Right atrium auricular region (tissue), 2 donors: ENCODE measurements around the gene RPH3AL. TPM values are rescaled to one million over a fixed set of nuclear protein-coding genes. Genes with fewer than 3 reads are reported as not detected.

Source experiments
- DNase-seq: peaks from one replicate; pipeline ENCODE4 v3.0.0-alpha.2; 2019; ENCODE audit warnings: low spot score
- H3K27ac ChIP-seq, 2 donors: fragments of 200-600 bp; sonication (generic); 1 replicate in 1 of 2; 2 replicates in 1 of 2; pipeline ENCODE4 v1.5.1; 2016 to 2019
- H3K27me3 ChIP-seq, 2 donors: fragments of 200-600 bp; sonication (generic); one replicate each; pipeline versions ENCODE4 v1.5.1 to v1.6.0; 2017 to 2019
- H3K36me3 ChIP-seq: fragments of 200-600 bp; sonication (generic); one replicate; pipeline ENCODE4 v1.5.1; 2016
- H3K4me1 ChIP-seq, 2 donors: fragments of 200-600 bp; sonication (generic); one replicate each; pipeline versions ENCODE4 v1.5.1 to v1.6.0; 2017 to 2019
- H3K4me3 ChIP-seq, 2 donors: fragments of 200-600 bp; sonication (generic); 1 replicate in 1 of 2; 2 replicates in 1 of 2; pipeline ENCODE4 v1.5.1; 2017 to 2019; ENCODE audit warnings: mild to moderate bottlenecking in 1 of 2, moderate library complexity in 1 of 2
- H3K9me3 ChIP-seq, 2 donors: fragments of 200-600 bp; sonication (generic); one replicate each; pipeline ENCODE4 v1.5.1; 2019
- CTCF ChIP-seq, 2 donors: fragments of 200-600 bp; sonication (generic); IDR thresholded peaks; one replicate each; pipeline ENCODE4 v1.5.1; 2019; ENCODE audit warnings: antibody characterized with exemption in 2 of 2
- total RNA-seq, 2 donors: library from RNA; depleted of rRNA; stranded (reverse); fragments of >200 nt; gene quantifications; one replicate each; pipeline ENCODE4 v1.1.0, GENCODE V29; 2016

Gene RPH3AL
- total RNA-seq, 2 donors from 2014 or later, result 7.2 to 13.1 TPM

- Histone ChIP-seq H3K4me1 (peaks cover 0 to 35% of the 10 kb centered on the region in 2 donors), H3K9me3 (no peaks in the 10 kb centered on the region), H3K4me3 (no peak overlapping the region), H3K36me3 (no peaks in the 10 kb centered on the region), H3K27me3 (no peaks in the 10 kb centered on the region), H3K27ac (no peak overlapping the region)
- no peak for TF ChIP-seq CTCF (IDR thresholded peaks at IDR 0.05)
- DNase-seq, result no peak
Measured at GRCh38 chr17:297758-298157, 54.8 kb downstream of the RPH3AL start.

GRCh38 chr17:296906-297690 is 55.5 kb downstream of the RPH3AL start:
- no peak for DNase-seq
- H3K36me3 ChIP-seq, result no peaks in the 10 kb centered on the region
- no peaks in the 10 kb centered on the region for H3K9me3 ChIP-seq
- H3K27ac ChIP-seq, result no peak overlapping the region
- no peak overlapping the region for H3K4me3 ChIP-seq
- no peak for TF ChIP-seq CTCF (IDR thresholded peaks at IDR 0.05)
- H3K27me3 ChIP-seq, result no peaks in the 10 kb centered on the region
- H3K4me1 ChIP-seq, result peaks cover 0 to 29% of the 10 kb centered on the region in 2 donors

GRCh38 chr17:296379-296778 is 56.2 kb downstream of the RPH3AL start:
- H3K4me1 ChIP-seq, result peaks cover 0 to 22% of the 10 kb centered on the region in 2 donors
- H3K4me3 ChIP-seq, result no peak overlapping the region
- no peaks in the 10 kb centered on the region for H3K27me3 ChIP-seq
- no peaks in the 10 kb centered on the region for H3K9me3 ChIP-seq
- TF ChIP-seq CTCF (IDR thresholded peaks at IDR 0.05), result no peak
- no peak for DNase-seq
- H3K36me3 ChIP-seq, result no peaks in the 10 kb centered on the region
- no peak overlapping the region for H3K27ac ChIP-seq

GRCh38 chr17:292531-293382 is 59.9 kb downstream of the RPH3AL start:
- no peaks in the 10 kb centered on the region for H3K9me3 ChIP-seq
- no peak for DNase-seq

GRCh38 chr17:292016-292415 is 60.6 kb downstream of the RPH3AL start:
- no peaks in the 10 kb centered on the region for H3K36me3 ChIP-seq
- DNase-seq, result no peak
- H3K9me3 ChIP-seq, result no peaks in the 10 kb centered on the region
- H3K27me3 ChIP-seq, result no peaks in the 10 kb centered on the region
- TF ChIP-seq CTCF (IDR thresholded peaks at IDR 0.05), result no peak
- H3K27ac ChIP-seq, result no peak overlapping the region
- no peaks in the 10 kb centered on the region for H3K4me1 ChIP-seq
- no peak overlapping the region for H3K4me3 ChIP-seq

More at GRCh38 chr17:292531-293382, 59.9 kb downstream of the RPH3AL start:
- H3K36me3 ChIP-seq, result no peaks in the 10 kb centered on the region
- no peak overlapping the region for H3K4me3 ChIP-seq
- no peak for TF ChIP-seq CTCF (IDR thresholded peaks at IDR 0.05)
- no peak overlapping the region for H3K27ac ChIP-seq
- no peaks in the 10 kb centered on the region for H3K27me3 ChIP-seq
- H3K4me1 ChIP-seq, result peaks cover 0 to 3% of the 10 kb centered on the region in 2 donors
